Measurements from ENCODE around the gene KRTAP16-1. TPM values are rescaled to one million over a fixed set of nuclear protein-coding genes. Genes with fewer than 3 reads are reported as not detected.

KRTAP16-1 gene
- total and polyA plus RNA-seq, 2 of the 8 experiments (the other 6 are each of a cell fraction or from before 2014, with no cell fraction given): not detected

DNA sequence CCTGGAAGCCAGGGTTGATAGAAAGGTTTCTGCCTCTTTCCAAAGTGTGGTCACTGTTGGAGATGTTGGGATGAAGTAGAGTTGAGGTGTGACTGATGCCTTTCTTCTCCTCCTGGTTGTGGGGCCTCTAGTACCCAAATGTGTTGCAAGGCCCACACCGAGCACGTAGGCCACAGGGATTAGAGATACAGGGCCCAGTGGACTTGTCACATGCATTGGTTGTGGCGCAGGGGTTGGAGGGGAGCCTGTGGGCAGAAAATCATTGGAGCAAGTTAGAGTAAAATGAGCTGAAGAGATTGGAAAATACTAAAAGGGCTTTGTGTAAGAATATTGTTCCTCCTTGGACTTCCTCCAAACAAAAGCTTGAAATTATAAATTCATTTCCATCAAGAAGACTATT, 36.9 kb upstream of the KRTAP16-1 start:
- no peak overlapping the region for H2BK5ac ChIP-seq (ENCODE audit: low read depth, low read length)
- no peak overlapping the region for H3K9ac ChIP-seq (replicated peaks in 1 of 4; ENCODE audit: extremely low read depth in 1 of 4, low read depth in 3 of 4, low read length in 3 of 4)
- POLR2A ChIA-PET (ENCODE audit: partially characterized antibody): no interaction called here

More for the DNA sequence above, 36.9 kb upstream of the KRTAP16-1 start:
- no peak overlapping the region for H2AFZ ChIP-seq (ENCODE audit: low read length)
- H3K14ac ChIP-seq (ENCODE audit: insufficient read length): no peak overlapping the region
- no peak overlapping the region for H2BK15ac ChIP-seq (ENCODE audit: low read length)
- no peak overlapping the region for H3K23ac ChIP-seq (ENCODE audit: insufficient read length)
- H3K56ac ChIP-seq (replicated peaks; ENCODE audit: insufficient read length, low read depth, low read length): no peak overlapping the region
- H3K36me3 ChIP-seq (ENCODE audit: control insufficient read depth in 2 of 4, insufficient read depth in 4 of 4, low read length in 3 of 4): no peaks in the 10 kb centered on the region
- no peak for TF ChIP-seq KDM1A (IDR thresholded peaks at IDR 0.05; ENCODE audit: borderline replicate concordance, low read length)
- no peak for TF ChIP-seq BCL11A (IDR thresholded peaks at IDR 0.05; ENCODE audit: low read depth in 2 of 2, low read length in 2 of 2)
- no peak for TF ChIP-seq CBX8 (IDR thresholded peaks at IDR 0.05; ENCODE audit: borderline replicate concordance, low read depth, low read length)
- TF ChIP-seq HDAC6 (IDR thresholded peaks at IDR 0.05; ENCODE audit: low read depth, low read length): no peak
- TF ChIP-seq SP1 (IDR thresholded peaks at IDR 0.05; ENCODE audit: low read depth, low read length): no peak
- no peak for TF ChIP-seq SIX5 (IDR thresholded peaks at IDR 0.05; ENCODE audit: low read depth, low read length)
- CTCF ChIA-PET (ENCODE audit: partially characterized antibody): no interaction called here
- H3K27me3 ChIP-seq (replicated peaks in 1 of 4; ENCODE audit: control insufficient read depth in 3 of 4, extremely low read depth in 1 of 4, insufficient read depth in 3 of 4, low read length in 3 of 4): no peaks in the 10 kb centered on the region
- H2BK20ac ChIP-seq (ENCODE audit: low read length): no peak overlapping the region
- H3K4me1 ChIP-seq (replicated peaks in 1 of 4; ENCODE audit: control insufficient read depth in 3 of 4, insufficient read depth in 4 of 4, low read length in 3 of 4): no peaks in the 10 kb centered on the region
- no peaks in the 10 kb centered on the region for H4K20me1 ChIP-seq (replicated peaks in 1 of 2; ENCODE audit: control insufficient read depth in 1 of 2, insufficient read depth in 2 of 2, low read length in 2 of 2)
- no peaks in the 10 kb centered on the region for H3K79me1 ChIP-seq (ENCODE audit: low read depth, low read length)
- H3K4ac ChIP-seq (replicated peaks; ENCODE audit: insufficient read length, low read depth, low read length): no peak overlapping the region
- no peak overlapping the region for H4K8ac ChIP-seq (ENCODE audit: extremely low read depth, insufficient read depth, low read length)
- no peak overlapping the region for H3K4me3 ChIP-seq (ENCODE audit: extremely low read depth in 1 of 4, insufficient read depth in 2 of 4, low read depth in 3 of 4, low read length in 4 of 4)
- no peak overlapping the region for H3K4me2 ChIP-seq (ENCODE audit: insufficient read depth in 1 of 2, low read depth in 2 of 2, low read length in 2 of 2)
- H4K5ac ChIP-seq (ENCODE audit: insufficient read length, low read depth, low read length): no peak overlapping the region
- H2BK12ac ChIP-seq (ENCODE audit: low read depth, low read length): no peak overlapping the region
- 93% methylated on average over 3 of the region's 3 CpGs; no CpG with 5 or more reads in 1 of the 2 experiments for WGBS, 2 experiments (ENCODE audit: extremely low coverage in 1 of 2, insufficient coverage in 1 of 2, insufficient read length in 1 of 2, insufficient replicate concordance in 2 of 2, low coverage in 1 of 2, low lambda C conversion rate in 2 of 2, missing lambda C conversion rate in 1 of 2)
- no peak overlapping the region for H3K27ac ChIP-seq (ENCODE audit: low read depth, low read length)
- no peak overlapping the region for H2AK5ac ChIP-seq (ENCODE audit: low read depth, low read length)
- no peaks in the 10 kb centered on the region for H3K23me2 ChIP-seq (ENCODE audit: low read depth, low read length)
- no peak overlapping the region for H4K91ac ChIP-seq (replicated peaks; ENCODE audit: insufficient read length, low read length)
- no peaks in the 10 kb centered on the region for H3K79me2 ChIP-seq (ENCODE audit: control insufficient read depth in 1 of 2, insufficient read depth in 2 of 2, low read length in 2 of 2)
- H3K18ac ChIP-seq (ENCODE audit: extremely low read depth, low read length): no peak overlapping the region
- H3K9me3 ChIP-seq (ENCODE audit: insufficient read depth in 2 of 2, low read depth in 1 of 2, low read length in 1 of 2): peaks cover 0 to 10% of the 10 kb centered on the region in 2 experiments; a peak in 2 of 4 replicates
- no peak overlapping the region for H2BK120ac ChIP-seq (replicated peaks; ENCODE audit: low read depth, low read length)
- no peak for FAIRE-seq
- DNase-seq (ENCODE audit: low read depth in 1 of 2, low spot score in 2 of 2): no peak
